Frontal cortex (tissue), 4 donors: ENCODE measurements around the gene NETO2. TPM values are rescaled to one million over a fixed set of nuclear protein-coding genes. Genes with fewer than 3 reads are reported as not detected.
"Not testable (repeated sequence)": the region's sequence is repeated elsewhere in the genome, so short reads cannot be mapped to it uniquely, and the experiment has no call there.

ENCODE experiments used
- DNase-seq, 2 donors: peaks; one replicate each; pipeline ENCODE4 v3.0.0; 2012; ENCODE audit warnings: low spot score in 2 of 2
- FAIRE-seq: peaks from 2 replicates; lab custom pipeline; 2012; peaks lifted over from hg19 to GRCh38; lab: Jason Lieb, UNC
- total RNA-seq: library from RNA; depleted of rRNA; stranded (reverse); fragments of >200 nt; gene quantifications from one replicate; pipeline ENCODE4 v1.2.3, GENCODE V29; 2014
- donor health status: control.
- donor health status: control.
- donor health status: control.

The NETO2 gene
- total RNA-seq, 1 donor from 2014 or later = 169 TPM

DNA sequence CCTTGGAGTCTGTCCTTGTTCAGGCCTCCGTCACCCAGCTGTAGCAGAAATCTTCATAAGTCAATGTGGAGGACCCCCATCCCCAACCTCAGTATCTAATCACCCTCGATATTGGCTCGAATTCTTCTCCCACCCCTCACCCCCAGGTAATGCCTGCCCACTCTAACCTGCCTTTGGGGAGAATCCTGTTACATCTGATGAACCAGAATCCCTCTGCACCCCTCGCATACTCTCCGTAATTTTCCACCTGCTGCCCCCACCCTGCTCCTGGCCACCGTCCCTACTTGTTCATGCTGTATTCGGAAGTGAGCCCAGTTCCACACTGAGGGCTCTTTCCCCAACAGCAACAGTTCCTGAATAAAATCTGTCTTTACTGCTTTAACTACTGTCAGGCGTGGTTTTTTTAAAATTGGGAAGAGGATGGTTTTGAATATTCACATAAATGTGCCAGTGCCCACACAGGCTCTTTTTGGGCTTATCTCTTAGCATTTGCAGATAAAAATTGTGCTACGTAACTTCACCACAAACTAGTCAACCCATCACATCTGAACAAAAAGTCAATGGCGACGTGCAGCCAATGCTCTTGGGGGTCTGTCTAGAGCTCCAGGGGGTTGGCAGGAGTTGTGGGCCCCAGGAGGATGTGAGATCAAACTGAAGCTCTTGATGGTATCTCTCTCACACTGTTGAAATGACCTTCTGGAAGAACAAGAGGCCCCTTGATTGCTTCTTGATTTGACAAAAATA, 73.7 kb downstream of the NETO2 start:
- DNase-seq (no peak), FAIRE-seq (no peak)

DNA sequence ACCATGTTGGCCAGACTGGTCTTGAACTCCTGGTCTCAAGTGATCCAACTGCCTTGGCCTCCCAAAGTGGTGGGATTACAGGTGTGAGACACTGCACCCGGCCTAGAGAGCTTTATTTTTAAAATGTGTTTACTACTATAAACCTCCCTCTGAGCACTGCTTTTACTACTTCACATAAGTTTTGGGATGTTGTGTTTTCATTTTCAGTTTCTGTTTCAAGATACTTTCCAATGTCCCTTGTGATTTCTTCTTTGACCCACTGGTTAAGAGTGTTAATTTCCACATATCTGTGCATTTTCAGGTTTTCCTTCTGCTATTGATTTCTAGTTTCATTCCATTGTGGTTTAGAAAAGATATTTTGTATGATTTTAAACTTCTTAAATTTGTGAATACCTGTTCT, 74.4 kb downstream of the NETO2 start:
- DNase-seq = no peak
- FAIRE-seq = no peak

DNA sequence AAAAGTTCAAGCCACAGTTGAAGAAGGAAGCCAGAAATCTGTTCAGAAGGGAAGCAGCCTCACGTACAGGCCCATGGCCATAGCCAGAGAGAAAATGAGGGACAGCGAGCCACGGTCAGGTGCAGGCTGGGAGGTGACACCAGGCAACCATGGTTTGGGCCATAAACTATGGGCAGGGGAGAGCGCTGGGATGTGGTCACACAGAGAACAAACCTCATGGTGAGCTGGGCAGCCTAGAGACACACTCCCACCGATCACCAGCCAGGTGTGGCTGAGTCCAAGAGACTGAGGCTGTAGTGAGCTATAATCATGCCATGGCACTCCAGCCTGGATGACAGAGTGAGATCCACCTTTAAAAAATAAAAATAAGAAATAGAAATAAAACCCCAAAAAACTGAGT, 76.5 kb downstream of the NETO2 start:
- FAIRE-seq (no peak), DNase-seq (no peak)

DNA sequence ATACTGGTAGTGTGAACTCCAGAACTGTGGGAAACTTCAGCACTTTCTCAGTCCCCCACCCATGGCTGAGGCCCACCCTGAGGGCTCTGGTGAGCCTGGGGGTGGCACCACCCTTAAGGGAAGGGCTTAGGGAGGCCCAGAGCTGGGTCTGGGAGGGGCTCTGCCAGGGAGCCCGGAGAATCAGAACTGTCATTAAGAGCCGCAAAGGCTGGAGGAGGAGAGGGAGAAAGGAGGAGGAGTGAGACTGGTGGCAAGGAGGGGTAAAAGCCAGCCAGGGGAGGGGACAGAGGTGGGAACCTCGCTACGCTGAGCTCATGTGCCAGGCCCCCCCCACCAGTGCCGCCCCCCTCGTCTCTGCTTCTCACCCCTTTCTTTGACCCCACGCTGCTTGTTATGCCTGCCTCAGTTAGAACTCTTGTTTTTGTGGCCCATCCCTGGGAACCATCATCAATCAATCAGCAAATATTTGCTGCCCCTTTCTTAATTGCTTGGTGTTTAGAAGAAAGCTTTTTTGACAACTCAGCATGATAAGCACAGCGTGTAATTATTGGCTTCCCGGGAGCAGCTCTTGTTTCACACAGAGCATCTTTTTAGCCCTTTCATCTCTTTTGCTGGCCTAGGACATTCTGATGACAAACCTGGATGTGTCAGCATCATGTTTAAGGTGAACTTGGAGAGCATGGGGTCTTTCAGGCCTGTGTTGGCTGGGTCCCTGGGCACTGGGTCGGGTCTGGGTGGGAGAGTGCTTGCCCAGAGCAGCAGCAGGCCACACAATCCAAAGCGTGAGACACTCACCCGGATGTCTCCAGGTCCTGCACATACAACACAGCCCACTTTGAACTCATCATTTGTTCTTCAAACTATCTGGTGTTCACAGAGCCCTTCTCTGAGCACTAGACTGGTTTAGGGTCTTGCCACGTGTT, 77.7 kb downstream of the NETO2 start:
- no peak for DNase-seq

DNA sequence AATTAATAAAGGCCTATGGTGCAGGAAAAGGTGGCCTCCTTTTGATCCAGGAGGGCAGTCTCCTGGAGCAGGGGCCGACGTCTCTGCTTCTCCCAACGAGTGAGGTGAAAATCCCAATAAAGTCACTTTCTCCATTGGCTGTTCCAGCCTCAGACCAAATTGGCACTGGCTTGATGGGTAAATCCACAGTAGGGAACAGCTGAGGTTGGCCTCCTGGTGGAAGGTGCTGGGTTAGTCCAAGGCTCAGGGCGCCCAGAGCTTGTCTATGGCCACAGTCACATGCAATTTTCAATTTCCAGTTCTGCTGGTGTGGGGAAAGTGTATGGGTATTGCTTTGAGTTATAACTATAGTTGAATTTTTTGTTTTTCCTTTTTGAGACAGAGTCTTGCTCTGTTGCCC, 79.0 kb downstream of the NETO2 start:
- DNase-seq (no peak), FAIRE-seq (no peak)

More for the DNA sequence above, 77.7 kb downstream of the NETO2 start:
- FAIRE-seq = no peak

DNA sequence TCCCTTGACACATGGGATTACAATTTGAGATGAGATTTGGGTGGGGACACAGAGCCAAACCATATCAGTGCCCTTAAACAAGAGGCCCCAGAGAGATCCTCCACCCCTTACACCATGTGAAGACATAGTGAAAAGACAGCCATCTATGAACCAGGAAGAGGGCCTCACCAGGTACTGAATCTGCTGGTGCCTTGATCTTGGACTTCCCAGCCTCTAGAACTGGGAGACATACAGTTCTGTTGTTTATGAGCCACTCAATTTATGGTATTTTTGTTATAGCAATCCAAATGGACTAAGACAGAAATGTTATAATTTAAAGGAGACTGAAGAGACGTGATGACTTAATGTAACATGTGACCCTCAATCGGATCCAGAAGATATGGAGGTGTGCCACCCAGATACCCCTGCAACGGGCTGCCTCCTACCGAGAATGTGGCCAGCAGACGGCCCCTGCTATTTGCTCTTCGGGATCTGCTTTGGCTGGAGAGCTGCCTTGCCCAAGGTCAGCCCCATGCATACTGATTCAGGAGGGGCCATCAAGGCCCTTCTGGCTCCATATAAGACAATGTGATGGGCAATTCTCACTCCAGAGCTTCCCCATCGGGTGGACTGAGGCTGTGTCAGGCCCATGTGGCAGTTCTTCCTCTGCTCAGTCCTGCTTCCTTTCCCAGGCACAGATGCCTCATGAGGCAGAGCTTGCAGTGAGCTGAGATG, 80.6 kb downstream of the NETO2 start:
- no peak for DNase-seq
- no peak for FAIRE-seq

DNA sequence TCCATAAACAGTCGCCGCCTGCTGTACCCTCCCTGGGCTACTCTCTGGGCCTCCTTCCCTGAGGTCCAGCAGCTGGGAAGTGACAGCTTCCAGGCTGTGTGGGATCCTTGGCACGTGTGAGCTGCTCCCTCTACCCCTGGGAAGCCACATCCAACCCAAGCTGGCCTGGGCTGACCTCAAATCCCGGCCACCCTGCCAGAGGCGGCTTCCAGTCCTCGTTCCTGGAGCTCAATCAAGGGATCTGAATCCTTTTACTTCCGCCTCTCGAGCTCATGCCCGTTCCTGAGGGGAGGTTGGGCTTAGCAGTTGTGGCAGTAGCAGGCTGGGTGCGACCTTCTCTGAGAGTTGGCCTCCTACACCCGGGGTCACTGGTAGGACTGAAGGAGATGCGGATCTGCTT, 82.5 kb downstream of the NETO2 start:
- FAIRE-seq (no peak), DNase-seq (no peak)

DNA sequence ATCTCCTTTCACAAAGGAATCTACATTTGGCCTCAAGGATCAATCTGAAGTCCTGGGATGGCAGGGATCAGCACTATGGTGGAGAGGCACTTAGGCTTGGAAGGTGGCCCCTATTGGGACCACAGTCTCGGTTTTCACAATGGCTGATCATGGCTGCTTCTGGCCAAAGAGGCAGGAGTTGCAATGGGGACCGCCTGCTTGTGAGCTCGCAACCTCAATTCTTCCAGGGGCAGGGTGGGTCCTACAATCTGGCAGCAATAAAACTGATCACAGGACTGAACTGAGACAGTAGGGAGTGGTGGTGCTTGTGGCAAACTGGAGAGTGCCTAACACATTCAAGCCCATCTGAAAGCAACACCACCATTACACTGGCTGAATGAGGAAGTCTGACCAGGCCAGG, 83.1 kb downstream of the NETO2 start:
- no peak for DNase-seq
- FAIRE-seq = no peak

DNA sequence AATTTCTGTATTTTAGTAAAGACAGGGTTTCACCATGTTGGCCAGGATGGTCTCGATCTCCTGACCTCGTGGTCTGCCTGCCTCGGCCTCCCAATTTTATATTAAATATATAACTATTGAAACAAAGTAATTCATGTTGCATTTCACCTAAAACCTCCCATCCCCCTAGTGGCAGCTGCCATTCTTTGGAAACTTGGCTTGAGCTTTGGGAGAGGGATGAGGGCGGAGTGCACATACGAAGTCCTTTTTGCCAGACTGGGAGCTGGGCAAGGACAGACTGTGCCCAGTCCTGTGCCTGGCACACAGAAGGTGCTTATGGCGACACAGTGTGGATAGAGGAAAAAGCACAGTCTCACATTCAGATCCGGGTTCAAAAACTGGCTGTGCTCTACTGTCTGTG, 83.8 kb downstream of the NETO2 start:
- FAIRE-seq (no peak), DNase-seq (no peak)

DNA sequence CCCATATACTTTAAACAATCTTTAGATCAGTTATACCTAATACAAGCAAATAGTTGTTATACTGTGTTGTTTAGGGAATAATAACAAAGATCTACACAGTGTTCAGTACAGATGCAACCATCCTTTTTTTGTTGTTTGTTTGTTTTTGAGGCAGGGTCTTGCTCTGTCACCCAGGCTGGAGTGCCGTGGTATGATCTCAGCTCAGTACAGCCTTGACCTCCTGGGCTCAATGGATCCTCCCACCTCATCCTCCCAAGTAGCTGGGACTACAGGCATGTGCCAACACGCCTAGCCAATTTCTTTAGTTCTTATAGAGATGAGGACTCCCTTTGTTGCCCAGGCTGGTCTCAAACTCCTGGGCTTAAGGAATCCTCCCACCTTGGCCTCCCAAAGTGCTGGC, 84.6 kb downstream of the NETO2 start:
- FAIRE-seq, DNase-seq: not testable (repeated sequence)

DNA sequence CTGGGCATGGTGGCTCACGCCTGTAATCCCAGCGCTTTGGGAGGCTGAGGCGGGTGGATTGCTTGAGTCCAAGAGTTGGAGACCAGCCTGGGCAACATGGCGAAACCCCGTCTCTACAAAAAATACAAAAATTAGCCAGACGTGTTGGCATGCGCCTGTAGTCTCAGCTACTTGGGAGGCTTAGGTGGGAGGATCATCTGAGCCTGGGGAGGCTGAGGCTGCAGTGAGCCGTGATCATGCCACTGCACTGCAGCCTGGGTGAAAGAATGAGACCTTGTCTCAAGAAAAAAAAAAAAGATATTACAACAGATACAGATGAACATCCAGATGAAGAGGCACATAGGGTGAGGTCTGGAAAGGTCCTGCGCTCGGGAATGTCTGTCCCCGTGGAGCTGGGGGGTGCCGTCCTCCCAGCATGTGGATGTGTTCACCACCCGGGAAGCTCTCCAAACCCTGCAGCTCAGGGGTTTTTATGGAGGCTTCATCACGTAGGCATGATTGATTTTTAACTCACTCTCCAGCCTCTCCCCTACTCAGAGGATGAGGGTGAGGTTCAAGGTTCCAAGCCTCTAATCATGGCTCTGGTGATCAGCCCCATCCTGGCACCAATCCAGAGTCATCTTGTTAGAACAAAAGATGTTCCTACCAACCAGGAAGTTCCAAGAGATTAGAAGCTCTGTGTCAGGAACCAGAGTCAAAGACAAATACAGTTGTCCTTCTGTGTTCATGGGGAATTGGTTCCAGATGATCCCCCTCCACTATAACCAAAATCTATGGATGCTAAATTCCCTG, 85.3 kb downstream of the NETO2 start:
- no peak for DNase-seq
- FAIRE-seq = no peak

DNA sequence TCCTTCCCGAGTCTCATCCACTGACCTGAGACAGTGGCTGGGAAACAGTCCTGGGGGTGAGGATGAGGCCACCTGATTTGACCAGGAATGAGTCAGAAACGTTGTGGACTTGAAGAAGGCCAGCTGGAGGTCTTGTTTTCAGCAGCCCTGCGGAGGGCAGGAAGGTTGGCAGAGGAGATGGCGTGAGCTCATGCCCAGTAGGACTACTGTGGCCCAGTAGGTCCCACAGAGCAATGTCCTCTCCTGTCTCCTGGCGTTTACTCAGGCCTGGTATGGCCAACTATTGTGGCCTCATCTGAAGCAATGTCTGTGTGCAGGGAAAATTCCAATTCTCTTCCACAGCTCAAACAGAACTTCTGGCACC, 86.1 kb downstream of the NETO2 start:
- DNase-seq (no peak), FAIRE-seq (no peak)

DNA sequence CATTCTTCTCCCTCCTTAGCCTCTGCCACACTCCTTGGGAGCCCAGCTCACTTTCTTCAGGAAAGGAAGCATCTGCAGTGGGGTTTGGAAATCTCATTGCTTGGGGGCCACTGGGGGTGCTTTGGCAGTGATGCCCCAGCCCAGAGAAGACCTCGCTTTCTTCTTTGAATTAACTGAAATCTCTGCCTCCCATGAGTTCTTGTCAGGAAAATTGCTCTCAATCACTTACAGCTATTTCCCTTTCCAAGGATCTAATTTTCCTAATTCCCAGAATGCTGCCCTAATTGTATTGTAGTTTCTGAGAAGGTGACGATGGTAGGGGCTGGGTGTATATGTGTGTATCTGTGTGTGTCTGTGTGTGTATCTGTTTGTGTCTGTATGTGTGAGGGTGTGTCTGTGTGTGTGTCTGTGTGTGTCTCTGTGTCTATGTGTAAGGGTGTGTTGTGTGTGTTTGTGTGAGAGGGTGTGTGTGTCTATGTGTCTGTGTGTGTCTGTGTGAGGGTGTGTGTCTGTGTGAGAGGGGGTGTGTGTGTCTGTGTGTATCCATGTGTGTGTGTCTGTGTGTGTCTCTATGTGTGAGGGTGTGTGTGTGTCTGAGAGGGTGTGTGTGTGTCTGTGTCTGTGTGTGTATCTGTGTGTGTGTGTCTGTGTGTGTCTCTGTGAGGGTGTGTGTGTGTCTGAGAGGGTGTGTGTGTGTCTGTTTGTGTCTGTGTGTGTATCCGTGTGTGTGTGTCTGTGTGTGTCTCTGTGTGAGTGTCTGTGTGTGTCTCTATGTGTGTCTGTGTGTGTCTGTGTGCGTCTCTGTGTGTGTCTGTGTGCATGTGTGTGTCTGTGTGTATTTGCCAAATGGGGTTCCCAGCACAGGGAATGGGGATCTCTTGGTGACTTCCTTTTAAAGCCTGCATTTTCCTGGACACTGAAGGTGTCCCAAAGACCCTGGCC, 86.8 kb downstream of the NETO2 start:
- no peak for FAIRE-seq
- no peak for DNase-seq

DNA sequence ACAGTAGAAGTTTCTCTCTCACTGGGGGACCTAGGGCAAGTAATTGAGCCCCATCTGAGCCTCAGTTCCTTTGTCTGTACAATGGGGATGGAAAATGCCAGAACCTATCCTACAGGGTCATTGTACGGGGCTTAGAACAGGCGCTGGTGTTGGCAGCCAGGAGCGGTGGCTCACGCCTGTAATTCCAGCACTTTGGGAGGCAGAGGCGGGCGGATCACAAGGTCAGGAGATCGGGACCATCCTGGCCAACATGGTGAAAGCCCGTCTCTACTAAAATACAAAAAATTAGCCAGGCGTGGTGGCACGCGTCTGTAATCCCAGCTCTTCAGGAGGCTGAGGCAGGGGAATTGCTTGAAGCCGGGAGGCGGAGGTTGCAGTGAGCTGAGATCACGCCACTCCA, 87.7 kb downstream of the NETO2 start:
- DNase-seq, FAIRE-seq: not testable (repeated sequence)

DNA sequence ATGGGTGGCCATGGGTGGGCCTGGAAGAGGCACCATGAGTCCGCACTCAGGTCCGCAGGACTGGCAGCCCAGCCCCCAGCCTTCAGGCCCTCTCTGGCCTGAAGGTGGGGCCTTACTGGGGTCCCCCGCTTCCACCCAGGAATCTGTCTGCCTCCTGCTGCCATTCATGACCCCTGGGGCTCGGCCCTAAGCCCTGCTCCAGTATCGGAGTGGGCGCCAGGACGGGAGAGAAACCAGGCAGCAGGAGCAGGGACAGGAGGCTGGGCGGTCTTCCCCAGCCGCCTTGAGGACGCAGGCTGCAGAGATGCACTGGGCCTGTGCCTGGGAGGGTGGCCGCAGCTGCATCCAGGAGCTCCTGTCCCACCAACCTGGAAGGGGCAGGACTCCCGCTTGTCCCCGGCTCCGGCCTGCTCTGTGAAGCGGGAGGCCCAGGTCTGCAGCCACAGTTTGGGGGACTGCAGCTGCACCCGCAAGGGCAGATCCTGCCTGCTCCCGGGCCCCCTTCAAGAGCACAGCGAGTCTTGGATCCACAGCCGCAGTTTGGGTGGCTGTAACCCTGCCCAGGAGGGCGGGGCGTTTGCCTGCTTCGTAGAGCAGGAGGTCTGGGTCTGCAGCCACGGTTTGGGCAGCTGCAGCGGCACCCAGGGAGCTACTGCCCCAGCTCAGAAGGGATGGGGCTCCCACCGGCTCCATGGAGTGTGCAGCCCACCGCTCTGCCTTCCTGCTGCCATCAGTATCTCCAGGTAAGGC, 88.4 kb downstream of the NETO2 start:
- FAIRE-seq = no peak

DNA sequence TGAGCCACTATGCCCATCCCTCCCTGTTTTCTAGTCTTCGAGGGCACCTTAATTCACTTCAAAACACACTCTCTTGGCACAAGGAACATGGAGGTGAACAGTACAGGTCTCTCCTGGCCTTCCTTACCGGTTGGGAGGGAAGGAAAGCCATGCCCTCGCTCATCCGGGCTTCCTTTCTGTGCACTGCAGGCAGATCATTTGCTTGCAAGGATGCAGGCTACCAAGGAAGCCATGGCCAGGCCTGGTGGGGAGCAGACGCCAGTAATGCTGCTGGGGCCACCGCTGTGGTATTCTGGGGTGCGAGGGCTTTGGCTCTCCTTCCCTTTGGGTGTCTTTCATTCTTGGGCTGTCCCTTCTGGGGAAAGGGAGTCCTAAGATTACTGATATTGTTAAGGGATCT, 89.4 kb downstream of the NETO2 start:
- DNase-seq (no peak), FAIRE-seq (no peak)

More for the DNA sequence above, 88.4 kb downstream of the NETO2 start:
- no peak for DNase-seq

DNA sequence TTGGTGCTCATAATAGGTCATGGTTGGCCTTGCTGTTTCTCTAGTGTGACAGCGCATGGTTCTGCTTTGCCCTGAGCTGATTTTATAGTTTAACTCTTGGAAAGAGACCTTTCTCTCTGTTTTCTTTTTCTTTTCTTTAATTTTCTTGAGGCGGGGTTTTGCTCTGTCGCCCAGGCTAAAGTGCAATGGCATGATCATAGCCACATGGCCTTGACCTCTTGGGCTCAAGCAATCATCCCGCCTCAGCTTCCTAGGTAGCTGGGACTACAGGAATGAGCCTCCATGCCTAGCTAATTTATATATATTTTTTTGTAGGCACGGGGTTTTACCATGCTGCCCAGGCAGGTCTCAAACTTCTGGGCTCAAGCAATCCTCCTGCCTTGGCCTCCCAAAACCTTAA, 89.8 kb downstream of the NETO2 start:
- no peak for FAIRE-seq
- DNase-seq = no peak
